Loucy (cell line): ENCODE data around the gene TUBGCP4.
"Not testable (repeated sequence)": the region's sequence is repeated elsewhere in the genome, so short reads cannot be mapped to it uniquely, and the experiment has no call there.

Experiments
- H2AFZ ChIP-seq: fragments of 200-600 bp; sonication (generic); 2 replicates; pipeline ENCODE4 v1.6.0; 2016; ENCODE audit warnings: antibody characterized with exemption, mild to moderate bottlenecking, low read length, moderate library complexity
- H3F3A ChIP-seq: fragments of 200-600 bp; 2 replicates; pipeline ENCODE4 v1.6.0; 2016; ENCODE audit warnings: antibody characterized with exemption, low read depth, mild to moderate bottlenecking
- H3K27me3 ChIP-seq: fragments of 200-600 bp; sonication (generic); 2 replicates; pipeline ENCODE4 v1.6.1; 2014; ENCODE audit warnings: low read length, mild to moderate bottlenecking; ENCODE audit not compliant: insufficient read depth, poor library complexity, severe bottlenecking
- H3K36me3 ChIP-seq: fragments of 200-600 bp; sonication (generic); 2 replicates; pipeline ENCODE4 v1.6.1; 2016; ENCODE audit warnings: low read length; ENCODE audit not compliant: insufficient read depth
- H3K4me1 ChIP-seq: fragments of 200-600 bp; sonication (generic); 2 replicates; pipeline ENCODE4 v1.5.1; 2014; ENCODE audit warnings: low read length, mild to moderate bottlenecking; ENCODE audit not compliant: insufficient read depth, poor library complexity, severe bottlenecking
- H3K4me2 ChIP-seq: fragments of 200-600 bp; sonication (generic); 2 replicates; pipeline ENCODE4 v1.6.0; 2014; ENCODE audit warnings: antibody characterized with exemption, low read length, low read depth, mild to moderate bottlenecking; ENCODE audit not compliant: poor library complexity, severe bottlenecking
- H3K4me3 ChIP-seq: fragments of 200-600 bp; sonication (generic); 2 replicates; pipeline ENCODE4 v1.5.1; 2014; ENCODE audit warnings: low read length, mild to moderate bottlenecking, mixed read lengths; ENCODE audit not compliant: poor library complexity, severe bottlenecking
- H3K79me2 ChIP-seq: fragments of 200-600 bp; sonication (generic); 2 replicates; pipeline ENCODE4 v1.6.1; 2014; ENCODE audit warnings: low read length; ENCODE audit not compliant: insufficient read depth
- H3K9ac ChIP-seq: fragments of 200-600 bp; sonication (generic); 2 replicates; pipeline ENCODE4 v1.6.0; 2014; ENCODE audit warnings: mild to moderate bottlenecking, low read depth, low read length, moderate library complexity; ENCODE audit not compliant: poor library complexity, severe bottlenecking
- H3K9me2 ChIP-seq: fragments of 200-600 bp; sonication (generic); replicated peaks from 2 replicates; pipeline ENCODE4 v1.6.1; 2016; ENCODE audit warnings: low read depth, low read length, mixed read lengths
- H3K9me3 ChIP-seq: fragments of 200-600 bp; sonication (generic); 2 replicates; pipeline ENCODE4 v1.6.1; 2014; ENCODE audit warnings: mild to moderate bottlenecking, antibody characterized with exemption, low read length, low read depth; ENCODE audit not compliant: insufficient read depth
- H4K20me1 ChIP-seq: fragments of 200-600 bp; sonication (generic); 2 replicates; pipeline ENCODE4 v1.6.0; 2014; ENCODE audit warnings: antibody characterized with exemption, low read length, mild to moderate bottlenecking; ENCODE audit not compliant: insufficient read depth, poor library complexity, severe bottlenecking
- EZH2phosphoT487 ChIP-seq: fragments of 200-600 bp; IDR thresholded peaks from 2 replicates; pipeline ENCODE4 v1.6.1; 2018; ENCODE audit warnings: antibody characterized with exemption, mild to moderate bottlenecking, moderate library complexity, borderline replicate concordance
- TF ChIP-seq, protein P1 (sequence below): fragments of 200-600 bp; sonication (generic); conservative IDR thresholded peaks from 2 replicates; pipeline ENCODE4 v1.5.1; 2014; ENCODE audit warnings: mild to moderate bottlenecking, antibody characterized with exemption, low read length

TUBGCP4 gene

GRCh38 chr15:43390723-43391122 is 19.8 kb downstream of the TUBGCP4 start:
- H2AFZ ChIP-seq: no peak overlapping the region
- no peak overlapping the region for H3K4me3 ChIP-seq
- H4K20me1 ChIP-seq: peaks cover 4% of the 10 kb centered on the region
- H3K9me3 ChIP-seq: no peaks in the 10 kb centered on the region
- H3K9me2 ChIP-seq: no peaks in the 10 kb centered on the region
- no peak overlapping the region for H3K4me2 ChIP-seq
- H3F3A ChIP-seq: no peaks in the 10 kb centered on the region
- TF ChIP-seq, protein P1, sequence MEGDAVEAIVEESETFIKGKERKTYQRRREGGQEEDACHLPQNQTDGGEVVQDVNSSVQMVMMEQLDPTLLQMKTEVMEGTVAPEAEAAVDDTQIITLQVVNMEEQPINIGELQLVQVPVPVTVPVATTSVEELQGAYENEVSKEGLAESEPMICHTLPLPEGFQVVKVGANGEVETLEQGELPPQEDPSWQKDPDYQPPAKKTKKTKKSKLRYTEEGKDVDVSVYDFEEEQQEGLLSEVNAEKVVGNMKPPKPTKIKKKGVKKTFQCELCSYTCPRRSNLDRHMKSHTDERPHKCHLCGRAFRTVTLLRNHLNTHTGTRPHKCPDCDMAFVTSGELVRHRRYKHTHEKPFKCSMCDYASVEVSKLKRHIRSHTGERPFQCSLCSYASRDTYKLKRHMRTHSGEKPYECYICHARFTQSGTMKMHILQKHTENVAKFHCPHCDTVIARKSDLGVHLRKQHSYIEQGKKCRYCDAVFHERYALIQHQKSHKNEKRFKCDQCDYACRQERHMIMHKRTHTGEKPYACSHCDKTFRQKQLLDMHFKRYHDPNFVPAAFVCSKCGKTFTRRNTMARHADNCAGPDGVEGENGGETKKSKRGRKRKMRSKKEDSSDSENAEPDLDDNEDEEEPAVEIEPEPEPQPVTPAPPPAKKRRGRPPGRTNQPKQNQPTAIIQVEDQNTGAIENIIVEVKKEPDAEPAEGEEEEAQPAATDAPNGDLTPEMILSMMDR: no peak
- no peak for TF ChIP-seq EZH2phosphoT487
- no peaks in the 10 kb centered on the region for H3K27me3 ChIP-seq
- H3K36me3 ChIP-seq: peaks cover 44% of the 10 kb centered on the region; the same call in 1 of the 2 replicates
- no peak overlapping the region for H3K9ac ChIP-seq
- H3K79me2 ChIP-seq: no peaks in the 10 kb centered on the region
- no peaks in the 10 kb centered on the region for H3K4me1 ChIP-seq

- H3K9ac ChIP-seq, H3K4me1 ChIP-seq, H3K4me3 ChIP-seq, H2AFZ ChIP-seq, H3K27me3 ChIP-seq, H3K9me2 ChIP-seq, H3K79me2 ChIP-seq, H3K9me3 ChIP-seq, H4K20me1 ChIP-seq, H3F3A ChIP-seq, H3K4me2 ChIP-seq: not testable (repeated sequence)
- peaks cover 52% of the 10 kb centered on the region; the same call in 1 of the 2 replicates for H3K36me3 ChIP-seq
These were observed 22.7 kb downstream of the TUBGCP4 start for GRCh38 chr15:43393592-43393991.

DNA sequence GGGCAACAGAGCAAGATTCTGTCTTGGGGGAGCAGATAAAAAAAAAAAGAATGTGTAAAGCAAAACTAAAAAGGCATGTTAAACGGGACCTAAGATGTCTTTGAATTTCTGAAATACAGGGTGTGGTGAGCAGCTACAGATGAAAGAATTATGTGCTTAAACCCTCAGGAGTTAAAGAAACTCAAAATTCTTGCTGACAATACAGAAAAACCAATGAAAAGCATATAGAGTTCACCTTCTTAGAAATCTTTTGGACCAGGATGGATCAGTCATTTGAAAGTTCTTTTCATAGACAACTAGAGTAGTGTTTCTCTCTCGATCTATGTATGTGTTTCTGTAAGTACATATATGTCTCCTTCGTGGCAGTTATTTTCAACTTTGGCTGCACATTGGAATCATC is 31.4 kb downstream of the TUBGCP4 start:
- Histone ChIP-seq H3K36me3 (peaks cover 92% of the 10 kb centered on the region; the same call in 1 of the 2 replicates), H3K27me3 (no peaks in the 10 kb centered on the region), H3K9ac (no peak overlapping the region), H3K9me2 (no peaks in the 10 kb centered on the region), H3F3A (no peaks in the 10 kb centered on the region), H2AFZ (no peak overlapping the region), H3K4me2 (no peak overlapping the region), H3K79me2 (no peaks in the 10 kb centered on the region), H3K4me3 (no peak overlapping the region), H4K20me1 (no peaks in the 10 kb centered on the region), H3K9me3 (no peaks in the 10 kb centered on the region), H3K4me1 (no peaks in the 10 kb centered on the region)
- no peak for TF ChIP-seq EZH2phosphoT487
- TF ChIP-seq, protein P1: no peak

DNA sequence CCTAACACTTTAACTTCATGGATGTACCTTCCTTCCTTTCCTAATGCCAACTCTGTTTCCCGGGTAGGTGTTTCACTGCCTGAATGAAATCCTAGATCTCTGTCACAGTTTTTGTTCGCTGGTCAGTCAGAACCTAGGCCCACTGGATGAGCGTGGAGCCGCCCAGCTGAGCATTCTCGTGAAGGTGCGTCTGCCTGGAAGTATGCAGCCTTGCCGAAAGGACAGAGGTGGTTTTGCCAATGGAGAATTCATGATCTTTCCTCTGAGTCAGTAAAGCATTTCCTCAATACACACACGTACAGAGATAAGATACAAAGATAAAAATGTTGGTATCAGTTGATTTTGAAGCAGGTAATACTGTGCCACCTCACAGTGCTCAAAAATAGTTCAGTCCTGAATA is 32.7 kb downstream of the TUBGCP4 start:
- no peaks in the 10 kb centered on the region for H3K79me2 ChIP-seq
- H3F3A ChIP-seq: no peaks in the 10 kb centered on the region
- H3K36me3 ChIP-seq: peaks cover 92% of the 10 kb centered on the region; the same call in 1 of the 2 replicates
- no peak overlapping the region for H3K4me3 ChIP-seq
- no peaks in the 10 kb centered on the region for H3K27me3 ChIP-seq
- no peaks in the 10 kb centered on the region for H4K20me1 ChIP-seq
- no peaks in the 10 kb centered on the region for H3K4me1 ChIP-seq
- no peak overlapping the region for H3K9ac ChIP-seq
- TF ChIP-seq, protein P1: no peak
- TF ChIP-seq EZH2phosphoT487: no peak
- H2AFZ ChIP-seq: no peak overlapping the region
- H3K9me3 ChIP-seq: no peaks in the 10 kb centered on the region
- no peaks in the 10 kb centered on the region for H3K9me2 ChIP-seq
- H3K4me2 ChIP-seq: no peak overlapping the region
